Right renal pelvis (tissue), 4 donors: ENCODE results near the gene PIGBOS1. TPM values are rescaled to one million over a fixed set of nuclear protein-coding genes. Genes with fewer than 3 reads are reported as not detected.

Experiments used
- DNase-seq, 4 donors: peaks; one replicate each; pipeline ENCODE4 v3.0.0-alpha.2; 2013; ENCODE audit warnings: low read depth in 4 of 4, low spot score in 3 of 4, missing footprints in 1 of 4
- polyA plus RNA-seq, 4 donors: library from polyadenylated mRNA; unstranded; fragments of 120-200 nt; gene quantifications; one replicate each; pipeline ENCODE4 v1.2.1, GENCODE V29; 2013; ENCODE audit not compliant: insufficient read length in 4 of 4

PIGBOS1 gene
- polyA plus RNA-seq, 4 donors = 14.2 to 17.9 (median 16.5) TPM

DNA sequence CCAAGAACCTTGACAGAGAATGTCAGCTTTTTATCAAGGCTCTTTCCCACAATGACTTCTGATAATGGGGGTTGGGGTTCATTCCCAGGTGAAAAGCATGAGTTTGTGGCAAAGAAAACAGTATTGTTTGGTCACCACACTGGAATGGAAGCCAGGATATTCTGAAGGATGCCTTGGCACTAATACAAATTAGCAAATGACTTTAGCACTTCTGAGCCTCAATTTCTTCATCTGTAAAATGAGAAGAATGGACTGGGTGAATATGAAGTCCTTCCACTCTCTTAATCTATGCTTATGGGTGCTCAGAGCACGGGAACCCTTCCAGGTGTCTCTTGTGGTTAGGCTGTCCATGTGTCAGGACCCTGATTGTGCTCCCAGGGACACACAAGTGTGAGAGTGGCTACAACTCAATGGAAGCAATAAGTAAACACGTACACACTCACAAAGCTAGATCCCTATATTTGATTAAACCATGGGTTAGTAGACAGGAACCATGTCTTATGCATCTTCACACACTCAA lies 50.7 kb downstream of the PIGBOS1 start:
- no peak for DNase-seq

DNA sequence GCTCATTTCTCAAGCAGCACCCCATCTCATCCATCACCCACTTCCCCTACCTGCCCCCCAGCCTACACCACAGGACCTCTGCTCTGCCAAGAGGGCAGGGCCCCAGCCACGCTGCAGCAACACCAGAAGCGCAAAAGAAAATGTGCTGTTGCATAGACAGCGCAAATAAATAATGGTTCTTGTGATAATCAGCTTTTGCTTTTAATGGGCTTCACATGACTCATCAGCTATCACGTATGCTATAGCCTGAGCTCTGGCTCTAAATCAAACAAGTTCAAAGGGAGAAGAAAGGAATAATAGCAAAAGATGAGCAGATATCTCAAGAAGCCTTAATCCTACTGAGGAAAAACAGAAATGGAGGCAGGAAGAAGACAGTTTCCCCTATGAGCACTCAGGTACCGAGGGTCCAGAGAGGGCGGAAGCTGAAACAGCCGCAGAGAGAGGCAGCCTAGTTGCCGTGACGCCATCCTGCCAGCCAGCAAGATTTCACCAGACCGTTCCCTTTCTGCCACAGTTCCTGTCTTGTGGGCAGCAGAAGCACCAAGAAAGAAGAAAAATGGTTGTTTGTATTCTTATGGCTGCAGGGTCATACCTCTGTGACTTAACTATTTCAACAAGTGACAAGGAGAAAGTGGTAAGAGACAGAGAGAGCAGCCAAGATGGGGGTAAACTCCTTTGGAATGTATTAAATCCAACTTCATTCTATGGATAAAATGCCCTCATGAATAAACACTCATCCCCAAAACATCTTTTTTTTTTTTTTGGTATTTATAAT lies 51.3 kb downstream of the PIGBOS1 start:
- no peak for DNase-seq

Other genes with a start within 250 kb of the PIGBOS1 start
- 100 to 1,000 TPM; 132 to 150 (median 145) TPM for gene RSL24D1, start 122.2 kb downstream of the PIGBOS1 start, polyA plus RNA-seq
- 10 to 100 TPM; 16.9 to 22.4 (median 18.2) TPM for gene RAB27A, start 29.3 kb downstream of the PIGBOS1 start, polyA plus RNA-seq
- 10 to 100 TPM; 17.2 to 22.6 (median 19.5) TPM for gene PIGB, start 99 bp upstream of the PIGBOS1 start, polyA plus RNA-seq
- 10 to 100 TPM; 56.0 to 68.5 (median 63.1) TPM for gene CCPG1, start 89.2 kb upstream of the PIGBOS1 start, polyA plus RNA-seq
- gene PIERCE2, start 89.4 kb upstream of the PIGBOS1 start, polyA plus RNA-seq = 1 to 10 TPM; 5.3 to 8.0 (median 7.5) TPM
- 10 to 100 TPM in 2 of 4 donors, 1 to 10 TPM in 2; 8.5 to 13.8 (median 9.4) TPM for gene DNAAF4, start 189.1 kb upstream of the PIGBOS1 start, polyA plus RNA-seq